HepG2 (cell line): Measurements from ENCODE around the gene HOXC10.

ENCODE experiments used
- STAT6 ChIP-seq: sonication (generic); formaldehyde crosslinking; IDR thresholded peaks from 2 replicates; pipeline ENCODE4 v1.4.0; 2020; ENCODE audit warnings: missing genetic modification reagents, mild to moderate bottlenecking, borderline replicate concordance
- TFDP2 ChIP-seq: sonication (generic); formaldehyde crosslinking; IDR thresholded peaks from 2 replicates; pipeline ENCODE4 v1.4.0; 2020; ENCODE audit warnings: missing genetic modification reagents

GRCh38 chr12:54015018-54015931 lies 30.3 kb downstream of the HOXC10 start:
- TF ChIP-seq STAT6 (CRISPR knock-in tag) (no peak), TFDP2 (CRISPR knock-in tag) (no peak)
